Measurements from ENCODE around the gene PRICKLE2.

DNA sequence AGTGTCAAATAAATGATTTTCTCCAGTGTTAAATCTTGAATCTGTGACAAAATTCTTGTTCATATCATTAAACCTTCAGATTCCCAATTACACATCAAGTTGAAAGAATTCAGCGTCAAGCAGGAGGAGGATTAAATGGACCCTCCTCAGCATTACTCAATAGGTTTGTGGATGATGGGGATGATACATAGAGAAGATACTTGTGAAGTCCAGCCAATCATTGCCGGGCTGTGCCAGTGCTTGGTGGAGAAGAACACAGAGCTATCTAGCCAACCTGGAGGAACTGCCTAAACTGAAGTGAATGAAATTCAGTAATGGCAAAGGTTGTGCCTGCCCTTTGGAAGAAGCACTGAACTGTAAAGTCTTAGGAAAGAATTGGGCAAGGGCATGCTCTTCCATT is 47.0 kb upstream of the PRICKLE2 start:
- TF ChIP-seq, protein P1, sequence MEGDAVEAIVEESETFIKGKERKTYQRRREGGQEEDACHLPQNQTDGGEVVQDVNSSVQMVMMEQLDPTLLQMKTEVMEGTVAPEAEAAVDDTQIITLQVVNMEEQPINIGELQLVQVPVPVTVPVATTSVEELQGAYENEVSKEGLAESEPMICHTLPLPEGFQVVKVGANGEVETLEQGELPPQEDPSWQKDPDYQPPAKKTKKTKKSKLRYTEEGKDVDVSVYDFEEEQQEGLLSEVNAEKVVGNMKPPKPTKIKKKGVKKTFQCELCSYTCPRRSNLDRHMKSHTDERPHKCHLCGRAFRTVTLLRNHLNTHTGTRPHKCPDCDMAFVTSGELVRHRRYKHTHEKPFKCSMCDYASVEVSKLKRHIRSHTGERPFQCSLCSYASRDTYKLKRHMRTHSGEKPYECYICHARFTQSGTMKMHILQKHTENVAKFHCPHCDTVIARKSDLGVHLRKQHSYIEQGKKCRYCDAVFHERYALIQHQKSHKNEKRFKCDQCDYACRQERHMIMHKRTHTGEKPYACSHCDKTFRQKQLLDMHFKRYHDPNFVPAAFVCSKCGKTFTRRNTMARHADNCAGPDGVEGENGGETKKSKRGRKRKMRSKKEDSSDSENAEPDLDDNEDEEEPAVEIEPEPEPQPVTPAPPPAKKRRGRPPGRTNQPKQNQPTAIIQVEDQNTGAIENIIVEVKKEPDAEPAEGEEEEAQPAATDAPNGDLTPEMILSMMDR (tag by site-specific recombination; IDR thresholded peaks at IDR 0.05) = no peak
- no peak for TF ChIP-seq ZNF549 (tag by site-specific recombination; IDR thresholded peaks at IDR 0.05)
- no peak for TF ChIP-seq YY1 (tag by site-specific recombination; IDR thresholded peaks at IDR 0.05)
- TF ChIP-seq ZBTB20 (tag by site-specific recombination; IDR thresholded peaks at IDR 0.05) = no peak
- no peak for TF ChIP-seq ZNF138 (tag by site-specific recombination; IDR thresholded peaks at IDR 0.05; ENCODE audit: borderline replicate concordance)
- TF ChIP-seq, protein P2, sequence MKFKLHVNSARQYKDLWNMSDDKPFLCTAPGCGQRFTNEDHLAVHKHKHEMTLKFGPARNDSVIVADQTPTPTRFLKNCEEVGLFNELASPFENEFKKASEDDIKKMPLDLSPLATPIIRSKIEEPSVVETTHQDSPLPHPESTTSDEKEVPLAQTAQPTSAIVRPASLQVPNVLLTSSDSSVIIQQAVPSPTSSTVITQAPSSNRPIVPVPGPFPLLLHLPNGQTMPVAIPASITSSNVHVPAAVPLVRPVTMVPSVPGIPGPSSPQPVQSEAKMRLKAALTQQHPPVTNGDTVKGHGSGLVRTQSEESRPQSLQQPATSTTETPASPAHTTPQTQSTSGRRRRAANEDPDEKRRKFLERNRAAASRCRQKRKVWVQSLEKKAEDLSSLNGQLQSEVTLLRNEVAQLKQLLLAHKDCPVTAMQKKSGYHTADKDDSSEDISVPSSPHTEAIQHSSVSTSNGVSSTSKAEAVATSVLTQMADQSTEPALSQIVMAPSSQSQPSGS (tag by site-specific recombination; IDR thresholded peaks at IDR 0.05; ENCODE audit: low read depth) = no peak

All from HEK293 (cell line).